Lower leg skin (tissue), 3 donors: Measurements from ENCODE around the gene TNFRSF13B.

Source experiments
- POLR2A ChIP-seq, 2 donors: fragments of 450-650 bp; IDR thresholded peaks; one replicate each; pipeline ENCODE4 v1.6.1; 2016 to 2017; ENCODE audit warnings: antibody characterized with exemption in 2 of 2, mild to moderate bottlenecking in 1 of 2, moderate library complexity in 1 of 2
- TF ChIP-seq, protein P1 (sequence below), 3 donors: fragments of 450-650 bp; IDR thresholded peaks; one replicate each; pipeline ENCODE4 v1.5.1; 2016; ENCODE audit warnings: antibody characterized with exemption in 3 of 3, mild to moderate bottlenecking in 3 of 3, moderate library complexity in 2 of 3

DNA sequence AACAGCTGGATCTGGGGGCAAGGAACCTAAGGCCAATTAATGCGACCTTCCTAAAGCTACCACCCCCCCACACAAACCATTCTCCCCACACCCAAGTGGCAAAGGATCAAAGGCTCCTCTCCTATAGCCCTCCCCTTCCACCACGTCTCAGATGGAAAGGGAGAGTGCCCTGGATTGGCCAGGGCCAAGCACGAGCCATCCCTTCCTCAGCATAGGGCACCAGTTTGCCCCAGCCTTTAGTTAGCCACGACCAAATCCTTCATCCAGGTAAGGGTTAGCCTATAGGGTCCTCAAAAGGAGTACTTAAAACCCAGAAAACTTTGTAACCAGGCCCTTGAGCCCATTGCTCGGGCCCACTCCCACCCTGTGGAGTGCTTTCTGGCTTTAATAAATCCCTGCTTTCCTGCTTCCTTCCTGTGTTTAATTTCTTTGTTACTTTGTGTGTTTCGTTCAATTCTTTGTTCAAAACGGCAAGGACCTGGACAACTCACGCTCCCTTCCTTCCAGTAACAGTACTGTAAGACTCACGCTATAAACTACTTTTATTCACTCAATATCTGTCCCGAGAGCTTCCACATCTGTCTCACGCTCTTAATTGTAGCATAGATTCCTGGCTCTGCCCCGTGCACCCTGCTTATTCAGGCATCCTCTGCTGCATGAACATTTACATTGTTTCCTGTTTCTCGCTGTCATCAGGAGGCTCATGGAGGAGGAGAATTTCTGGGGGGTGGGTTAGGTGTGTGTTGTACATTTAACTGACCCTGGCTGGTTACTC, 62.3 kb downstream of the TNFRSF13B start:
- TF ChIP-seq, protein P1, sequence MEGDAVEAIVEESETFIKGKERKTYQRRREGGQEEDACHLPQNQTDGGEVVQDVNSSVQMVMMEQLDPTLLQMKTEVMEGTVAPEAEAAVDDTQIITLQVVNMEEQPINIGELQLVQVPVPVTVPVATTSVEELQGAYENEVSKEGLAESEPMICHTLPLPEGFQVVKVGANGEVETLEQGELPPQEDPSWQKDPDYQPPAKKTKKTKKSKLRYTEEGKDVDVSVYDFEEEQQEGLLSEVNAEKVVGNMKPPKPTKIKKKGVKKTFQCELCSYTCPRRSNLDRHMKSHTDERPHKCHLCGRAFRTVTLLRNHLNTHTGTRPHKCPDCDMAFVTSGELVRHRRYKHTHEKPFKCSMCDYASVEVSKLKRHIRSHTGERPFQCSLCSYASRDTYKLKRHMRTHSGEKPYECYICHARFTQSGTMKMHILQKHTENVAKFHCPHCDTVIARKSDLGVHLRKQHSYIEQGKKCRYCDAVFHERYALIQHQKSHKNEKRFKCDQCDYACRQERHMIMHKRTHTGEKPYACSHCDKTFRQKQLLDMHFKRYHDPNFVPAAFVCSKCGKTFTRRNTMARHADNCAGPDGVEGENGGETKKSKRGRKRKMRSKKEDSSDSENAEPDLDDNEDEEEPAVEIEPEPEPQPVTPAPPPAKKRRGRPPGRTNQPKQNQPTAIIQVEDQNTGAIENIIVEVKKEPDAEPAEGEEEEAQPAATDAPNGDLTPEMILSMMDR (IDR thresholded peaks at IDR 0.05): no peak
- no peak for TF ChIP-seq POLR2A (IDR thresholded peaks at IDR 0.05)
